DMS53 treated with DMSO at 0.1 percent for 48 hours (cell line): ENCODE measurements around the gene PRND.

Experiments used
- DNase-seq: peaks from one replicate; lab custom pipeline; 2025; ENCODE audit not compliant: unreplicated experiment; lab: John Stamatoyannopoulos, UW

Gene PRND

GRCh38 chr20:4775322-4776078 is 53.8 kb downstream of the PRND start:
- DNase-seq: no peak

GRCh38 chr20:4776079-4776630 is 54.4 kb downstream of the PRND start:
- no peak for DNase-seq
